Osteoblast (primary cell): Measurements from ENCODE around the gene IST1. TPM values are rescaled to one million over a fixed set of nuclear protein-coding genes. Genes with fewer than 3 reads are reported as not detected.
A peak's percentile ranks its signal among the peaks of the same experiment; 100 is the strongest.

Experiments used
- DNase-seq: peaks from one replicate; pipeline ENCODE4 v3.0.0; 2011; ENCODE audit warnings: low spot score, mixed read lengths; ENCODE audit not compliant: insufficient read length; ENCODE audit errors: missing footprints
- H2AFZ ChIP-seq: 2 replicates; pipeline ENCODE4 v1.6.0; 2011; ENCODE audit warnings: mild to moderate bottlenecking, low read length
- H3K27ac ChIP-seq: 2 replicates; pipeline ENCODE4 v1.5.1; 2011; ENCODE audit warnings: mild to moderate bottlenecking, low read depth, low read length, moderate library complexity
- H3K27me3 ChIP-seq: 2 replicates; pipeline ENCODE4 v1.6.0; 2012; ENCODE audit warnings: mild to moderate bottlenecking, control low read depth, inconsistent platforms, low read length, moderate library complexity; ENCODE audit not compliant: insufficient read depth
- H3K36me3 ChIP-seq: 2 replicates; pipeline ENCODE4 v1.5.1; 2011; ENCODE audit warnings: mild to moderate bottlenecking, low read length, control low read depth, moderate library complexity; ENCODE audit not compliant: insufficient read depth
- H3K4me1 ChIP-seq: 2 replicates; pipeline ENCODE4 v1.5.1; 2011; ENCODE audit warnings: mild to moderate bottlenecking, low read length, control low read depth, moderate library complexity; ENCODE audit not compliant: insufficient read depth
- H3K4me2 ChIP-seq: 2 replicates; pipeline ENCODE4 v1.6.0; 2011; ENCODE audit warnings: mild to moderate bottlenecking, low read length; ENCODE audit not compliant: insufficient read depth
- H3K4me3 ChIP-seq: fragments of 200-600 bp; sonication (generic); 3 replicates; pipeline ENCODE4 v1.5.1; 2012; ENCODE audit warnings: mild to moderate bottlenecking, low read length, inconsistent platforms; ENCODE audit not compliant: insufficient read depth
- H3K79me2 ChIP-seq: 2 replicates; pipeline ENCODE4 v1.6.0; 2012; ENCODE audit warnings: mild to moderate bottlenecking, low read length, control low read depth, inconsistent platforms; ENCODE audit not compliant: insufficient read depth
- H3K9me3 ChIP-seq: 2 replicates; pipeline ENCODE4 v1.5.1; 2011; ENCODE audit warnings: low read depth, low read length, control low read depth
- H4K20me1 ChIP-seq: 2 replicates; pipeline ENCODE4 v1.6.0; 2012; ENCODE audit warnings: mild to moderate bottlenecking, low read length, control low read depth; ENCODE audit not compliant: insufficient read depth
- total RNA-seq: library from RNA; depleted of rRNA; stranded (reverse); fragments of >200 nt; gene quantifications from 2 replicates; pipeline ENCODE4 v1.2.3, GENCODE V29; 2012
- TF ChIP-seq, protein P1 (sequence below): IDR thresholded peaks from 2 replicates; pipeline ENCODE4 v1.5.1; 2011; ENCODE audit warnings: mild to moderate bottlenecking, low read depth, low read length, moderate library complexity; ENCODE audit errors: extremely low read depth

The IST1 gene
- total RNA-seq, 1 donor: 229 TPM

DNA sequence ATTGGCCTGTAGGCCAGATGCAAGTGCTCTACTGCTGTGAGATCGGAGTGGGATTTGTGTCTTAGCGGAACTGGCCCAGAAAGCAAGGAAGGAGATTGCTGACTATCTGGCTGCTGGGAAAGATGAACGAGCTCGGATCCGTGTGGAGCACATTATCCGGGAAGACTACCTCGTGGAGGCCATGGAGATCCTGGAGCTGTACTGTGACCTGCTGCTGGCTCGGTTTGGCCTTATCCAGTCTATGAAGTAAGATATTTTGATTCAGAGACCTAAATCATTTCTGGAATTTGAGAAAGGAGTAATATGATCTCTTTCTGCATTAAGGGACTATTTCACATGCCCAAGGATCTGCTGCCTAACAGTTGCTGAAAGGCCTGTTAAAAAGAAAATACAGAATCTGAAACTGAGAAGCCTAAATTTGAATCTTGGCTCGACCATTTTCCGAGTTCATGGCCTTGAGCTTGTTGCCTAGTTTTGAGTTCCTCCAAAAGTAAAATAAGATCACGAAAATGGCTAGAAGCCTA is 21.1 kb downstream of the IST1 start:
- TF ChIP-seq, protein P1, sequence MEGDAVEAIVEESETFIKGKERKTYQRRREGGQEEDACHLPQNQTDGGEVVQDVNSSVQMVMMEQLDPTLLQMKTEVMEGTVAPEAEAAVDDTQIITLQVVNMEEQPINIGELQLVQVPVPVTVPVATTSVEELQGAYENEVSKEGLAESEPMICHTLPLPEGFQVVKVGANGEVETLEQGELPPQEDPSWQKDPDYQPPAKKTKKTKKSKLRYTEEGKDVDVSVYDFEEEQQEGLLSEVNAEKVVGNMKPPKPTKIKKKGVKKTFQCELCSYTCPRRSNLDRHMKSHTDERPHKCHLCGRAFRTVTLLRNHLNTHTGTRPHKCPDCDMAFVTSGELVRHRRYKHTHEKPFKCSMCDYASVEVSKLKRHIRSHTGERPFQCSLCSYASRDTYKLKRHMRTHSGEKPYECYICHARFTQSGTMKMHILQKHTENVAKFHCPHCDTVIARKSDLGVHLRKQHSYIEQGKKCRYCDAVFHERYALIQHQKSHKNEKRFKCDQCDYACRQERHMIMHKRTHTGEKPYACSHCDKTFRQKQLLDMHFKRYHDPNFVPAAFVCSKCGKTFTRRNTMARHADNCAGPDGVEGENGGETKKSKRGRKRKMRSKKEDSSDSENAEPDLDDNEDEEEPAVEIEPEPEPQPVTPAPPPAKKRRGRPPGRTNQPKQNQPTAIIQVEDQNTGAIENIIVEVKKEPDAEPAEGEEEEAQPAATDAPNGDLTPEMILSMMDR: no peak
- DNase-seq: no peak
- Histone ChIP-seq H3K4me3 (no peak overlapping the region), H3K27ac (peak overlapping the region; percentile 36), H4K20me1 (peaks cover 86% of the 10 kb centered on the region), H3K79me2 (peaks cover 93% of the 10 kb centered on the region), H3K36me3 (peaks cover 50% of the 10 kb centered on the region), H3K4me2 (peak overlapping the region; percentile 10), H2AFZ (no peak overlapping the region), H3K4me1 (peaks cover 37% of the 10 kb centered on the region), H3K27me3 (no peaks in the 10 kb centered on the region), H3K9me3 (no peaks in the 10 kb centered on the region)

DNA sequence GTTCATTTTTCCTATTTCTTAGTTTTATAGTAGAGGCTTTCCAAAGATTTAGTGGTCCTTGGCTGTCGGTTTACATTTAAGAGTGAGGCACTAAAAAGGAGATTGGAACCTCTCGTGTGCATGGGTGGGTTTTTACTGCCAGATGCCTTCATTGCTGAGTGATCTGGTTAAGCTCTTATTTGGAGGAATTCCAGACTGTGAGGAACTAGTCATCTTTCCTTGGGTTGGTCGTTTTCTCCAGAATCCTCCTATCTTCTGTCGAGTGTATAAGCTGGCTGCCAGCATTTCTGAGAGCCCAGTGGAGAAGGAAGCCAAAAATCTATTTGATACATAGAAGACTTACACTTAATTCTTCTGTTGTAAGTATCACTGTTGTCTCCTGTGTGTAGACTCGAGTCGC is 22.6 kb downstream of the IST1 start:
- Histone ChIP-seq H3K4me2 (no peak overlapping the region), H3K79me2 (peaks cover 92% of the 10 kb centered on the region), H3K36me3 (peaks cover 61% of the 10 kb centered on the region), H2AFZ (no peak overlapping the region), H3K27me3 (no peaks in the 10 kb centered on the region), H3K27ac (peak overlapping the region; percentile 60), H3K4me3 (no peak overlapping the region), H3K9me3 (no peaks in the 10 kb centered on the region), H3K4me1 (peaks cover 37% of the 10 kb centered on the region), H4K20me1 (peaks cover 80% of the 10 kb centered on the region)
- TF ChIP-seq, protein P1: no peak
- DNase-seq: peak; percentile 82

DNA sequence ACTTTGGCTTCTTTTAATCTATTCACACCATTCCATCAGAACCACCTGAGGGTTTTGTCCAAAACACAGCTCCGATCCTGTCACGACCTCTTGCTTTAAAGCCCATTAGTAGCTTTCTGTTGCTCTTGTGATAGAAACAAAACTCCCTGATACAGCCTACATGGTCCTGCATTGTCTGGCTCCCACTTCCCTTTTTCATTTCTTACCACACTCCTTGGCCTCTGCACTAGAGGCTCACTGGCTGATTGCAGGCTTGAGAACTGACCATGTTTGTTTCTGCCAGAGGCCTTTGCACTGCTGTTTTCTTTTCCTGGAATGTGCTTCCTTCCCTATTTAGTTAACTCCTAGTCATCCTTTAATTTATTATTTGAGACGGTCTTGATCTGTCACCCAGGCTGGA is 23.7 kb downstream of the IST1 start:
- TF ChIP-seq, protein P1: no peak
- Histone ChIP-seq H3K27ac (no peak overlapping the region), H3K4me3 (no peak overlapping the region), H3K9me3 (no peaks in the 10 kb centered on the region), H3K4me1 (peaks cover 41% of the 10 kb centered on the region), H3K4me2 (no peak overlapping the region), H3K36me3 (peaks cover 71% of the 10 kb centered on the region), H3K79me2 (peaks cover 90% of the 10 kb centered on the region), H3K27me3 (no peaks in the 10 kb centered on the region), H2AFZ (no peak overlapping the region), H4K20me1 (peaks cover 79% of the 10 kb centered on the region)
- no peak for DNase-seq

DNA sequence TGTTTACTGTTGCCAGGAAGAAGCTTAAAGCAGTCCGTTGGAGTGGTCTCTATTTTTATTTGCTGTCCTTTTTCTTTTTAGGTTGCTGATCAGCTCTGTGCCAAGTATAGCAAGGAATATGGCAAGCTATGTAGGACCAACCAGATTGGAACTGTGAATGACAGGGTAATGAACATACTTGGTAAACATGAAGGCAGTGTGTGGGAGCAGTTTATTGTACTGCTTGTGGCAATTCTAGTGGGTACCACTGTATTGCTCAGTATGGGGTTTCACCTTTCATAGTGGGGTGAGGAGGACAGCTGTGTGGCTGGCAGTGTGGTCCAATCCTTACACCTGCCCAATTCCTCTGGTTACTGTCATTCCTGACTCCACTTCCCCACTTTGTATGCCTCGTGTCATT is 25.3 kb downstream of the IST1 start:
- no peaks in the 10 kb centered on the region for H3K9me3 ChIP-seq
- H4K20me1 ChIP-seq: peaks cover 75% of the 10 kb centered on the region
- H3K79me2 ChIP-seq: peaks cover 84% of the 10 kb centered on the region
- H2AFZ ChIP-seq: no peak overlapping the region
- H3K27me3 ChIP-seq: no peaks in the 10 kb centered on the region
- H3K27ac ChIP-seq: no peak overlapping the region
- H3K4me1 ChIP-seq: peaks cover 34% of the 10 kb centered on the region
- DNase-seq: no peak
- H3K4me2 ChIP-seq: no peak overlapping the region
- TF ChIP-seq, protein P1: no peak
- peaks cover 73% of the 10 kb centered on the region for H3K36me3 ChIP-seq
- H3K4me3 ChIP-seq: no peak overlapping the region
